T-cell (primary cell): Measurements from ENCODE around the gene TLE1. TPM values are rescaled to one million over a fixed set of nuclear protein-coding genes. Genes with fewer than 3 reads are reported as not detected.

Source experiments
- total RNA-seq, 35 experiments: library from RNA in 6 of 35; stranded (reverse) in 6 of 35; fragments of 120-200 nt in 1 of 35; gene quantifications; one replicate each; pipeline versions ENCODE4 v1.2.1 to v1.2.4 and lab custom pipeline; 2013 to 2026

Gene TLE1
- total RNA-seq, 5 donors from 2014 or later (not counting 1 experiment from before 2014, with no cell fraction given): 1.3 to 3.5 (median 2.8) TPM

Other genes starting within 250 kb of the TLE1 start
- not detected for gene SPATA31D4, start 238.9 kb upstream of the TLE1 start, total RNA-seq